B cell (primary cell): ENCODE results near the gene TFF2. TPM values are rescaled to one million over a fixed set of nuclear protein-coding genes. Genes with fewer than 3 reads are reported as not detected.

Experiments
- ATAC-seq: fragments of 200-7000 bp; cut with Tn5 transposase; one replicate; pipeline ENCODE4 v1.10.0; 2021; ENCODE audit warnings: low read depth, mild to moderate bottlenecking, moderate number of reproducible peaks, moderate library complexity
- CTCF ChIA-PET: fragments of 350-600 bp; sonication (Branson Sonifier 250); formaldehyde crosslinking; loops from one replicate; lab custom pipeline; 2021; ENCODE audit warnings: antibody characterized with exemption, inconsistent platforms; lab: Charles Lee
- POLR2A ChIA-PET: fragments of 350-600 bp; sonication (Branson Sonifier 250); formaldehyde crosslinking; loops from one replicate; lab custom pipeline; 2021; ENCODE audit warnings: antibody characterized with exemption; lab: Charles Lee
- DNase-seq: peaks from one replicate; pipeline ENCODE4 v3.0.0; 2013
- H2AFZ ChIP-seq: 2 replicates; pipeline ENCODE4 v1.6.1; 2012; ENCODE audit warnings: mild to moderate bottlenecking, low read depth, low read length; ENCODE audit not compliant: insufficient read depth, poor library complexity, severe bottlenecking
- H3K27ac ChIP-seq, 2 donors: 1 replicate in 1 of 2; 2 replicates in 1 of 2; pipeline ENCODE4 v1.5.1; 2012 to 2013; ENCODE audit warnings: low read length in 2 of 2, mild to moderate bottlenecking in 2 of 2, moderate library complexity in 1 of 2
- H3K27me3 ChIP-seq, 4 experiments: fragments of 200-600 bp in 1 of 4; sonication (generic) in 1 of 4; replicated peaks in 1 of 4; 1 replicate in 2 of 4; 2 replicates in 2 of 4; pipeline versions ENCODE4 v1.6.1 to v1.7.0; 2013 to 2016; ENCODE audit warnings: low read length in 3 of 4, mild to moderate bottlenecking in 2 of 4, mixed read lengths in 1 of 4, moderate library complexity in 1 of 4; ENCODE audit not compliant: insufficient read depth in 4 of 4, control insufficient read depth in 3 of 4; ENCODE audit errors: control extremely low read depth in 1 of 4
- H3K36me3 ChIP-seq, 2 experiments: replicated peaks in 1 of 2; 1 replicate in 1 of 2; 2 replicates in 1 of 2; pipeline versions ENCODE4 v1.6.1 to v1.7.1; 2013; ENCODE audit warnings: low read length in 1 of 2; ENCODE audit not compliant: insufficient read depth in 2 of 2, control insufficient read depth in 1 of 2; ENCODE audit errors: control extremely low read depth in 1 of 2, extremely low read depth in 1 of 2
- H3K4me1 ChIP-seq, 2 donors: fragments of 200-600 bp in 1 of 2; sonication (generic) in 1 of 2; 1 replicate in 1 of 2; 2 replicates in 1 of 2; pipeline versions ENCODE4 v1.5.1 to v1.6.1; 2013 to 2017; ENCODE audit warnings: low read length in 2 of 2; ENCODE audit not compliant: control insufficient read depth in 2 of 2, insufficient read depth in 2 of 2
- H3K4me2 ChIP-seq: replicated peaks from 2 replicates; pipeline ENCODE3; 2012; ENCODE audit warnings: mild to moderate bottlenecking, low read depth, low read length; ENCODE audit not compliant: poor library complexity, severe bottlenecking
- H3K4me3 ChIP-seq, 5 experiments: fragments of 200-600 bp in 1 of 5; sonication (generic) in 1 of 5; 1 replicate in 3 of 5; 2 replicates in 2 of 5; pipeline versions ENCODE4 v1.5.1 to v1.7.0; 2011 to 2016; ENCODE audit warnings: low read length in 4 of 5, mild to moderate bottlenecking in 4 of 5, low read depth in 2 of 5, control low read depth in 1 of 5, moderate library complexity in 1 of 5; ENCODE audit not compliant: insufficient read depth in 1 of 5; ENCODE audit errors: control extremely low read depth in 1 of 5, extremely low read depth in 1 of 5
- H3K79me2 ChIP-seq: fragments of 200-600 bp; sonication (generic); one replicate; pipeline ENCODE4 v1.6.0; 2016; ENCODE audit warnings: low read length; ENCODE audit not compliant: control insufficient read depth, insufficient read depth
- H3K9ac ChIP-seq: fragments of 200-600 bp; sonication (generic); 2 replicates; pipeline ENCODE4 v1.6.1; 2017; ENCODE audit warnings: mild to moderate bottlenecking, low read length, moderate library complexity
- H3K9me3 ChIP-seq, 3 donors: one replicate each; pipeline versions ENCODE4 v1.6.1 to v1.7.1; 2013; ENCODE audit warnings: low read length in 2 of 3; ENCODE audit not compliant: control insufficient read depth in 2 of 3, insufficient read depth in 1 of 3; ENCODE audit errors: control extremely low read depth in 1 of 3
- H4K20me1 ChIP-seq: 2 replicates; pipeline ENCODE4 v1.6.0; 2012; ENCODE audit warnings: mild to moderate bottlenecking, low read length; ENCODE audit not compliant: insufficient read depth, control insufficient read depth, poor library complexity, severe bottlenecking
- H3K27ac Mint-ChIP-seq: one replicate; pipeline ENCODE4 v1.8.0; 2021; ENCODE audit warnings: mixed read lengths
- H3K27me3 Mint-ChIP-seq: one replicate; pipeline ENCODE4 v1.8.0; 2021; ENCODE audit warnings: mixed read lengths
- H3K4me1 Mint-ChIP-seq: one replicate; pipeline ENCODE4 v1.8.0; 2021; ENCODE audit warnings: mixed read lengths
- H3K4me3 Mint-ChIP-seq: one replicate; pipeline ENCODE4 v1.8.0; 2021; ENCODE audit warnings: mixed read lengths
- H3K9me3 Mint-ChIP-seq: one replicate; pipeline ENCODE4 v1.8.0; 2022; ENCODE audit warnings: mixed read lengths; ENCODE audit not compliant: insufficient read depth
- CTCF ChIP-seq: fragments of 200-600 bp; IDR thresholded peaks from one replicate; pipeline ENCODE4 v1.8.0; 2022; ENCODE audit warnings: antibody characterized with exemption, mild to moderate bottlenecking
- EZH2 ChIP-seq: IDR thresholded peaks from 2 replicates; pipeline ENCODE4 v1.6.1; 2012; ENCODE audit warnings: borderline replicate concordance, low read depth, mild to moderate bottlenecking, moderate library complexity, low read length; ENCODE audit not compliant: insufficient read depth, poor library complexity, severe bottlenecking
- WGBS: methylation state at CpG from one replicate; pipeline ENCODE4 v1.1.5; 2013; ENCODE audit warnings: missing lambda C conversion rate; ENCODE audit not compliant: insufficient coverage; 5-methylcytosine and 5-hydroxymethylcytosine counted together
- intact Hi-C: fragments of 100-400 bp; cut with micrococcal nuclease; formaldehyde crosslinking; loops from one replicate; pipeline ENCODE4 v1.10.0; 2022
- polyA plus RNA-seq: library from polyadenylated mRNA; depleted of rRNA; stranded (reverse); fragments of >200 nt; gene quantifications from 2 replicates; pipeline ENCODE4 v1.2.3, GENCODE V29; 2012
- total RNA-seq, 2 donors: library from RNA; stranded (reverse); fragments of 120-200 nt in 1 of 2; gene quantifications; 1 replicate in 1 of 2; 2 replicates in 1 of 2; pipeline versions ENCODE4 v1.2.3 to v1.2.4, GENCODE V29; 2013 to 2022

The TFF2 gene
- total and polyA plus RNA-seq, 2 donors (not counting 1 experiment from before 2014, with no cell fraction given): not detected

GRCh38 chr21:42298657-42299056 is 52.1 kb downstream of the TFF2 start:
- no peak overlapping the region for H3K4me3 ChIP-seq
- H3K27ac ChIP-seq: no peak overlapping the region
- H3K4me1 ChIP-seq: no peaks in the 10 kb centered on the region
- Mint-ChIP-seq H3K27ac (no peak overlapping the region), H3K9me3 (no peaks in the 10 kb centered on the region), H3K4me1 (peaks cover 4% of the 10 kb centered on the region), H3K27me3 (no peaks in the 10 kb centered on the region), H3K4me3 (no peak overlapping the region)
- H3K9me3 ChIP-seq: no peaks in the 10 kb centered on the region
- H2AFZ ChIP-seq: no peak overlapping the region
- WGBS: 95% methylated on average over 4 of the region's 5 CpGs
- peaks cover 0 to 26% of the 10 kb centered on the region in 2 experiments for H3K36me3 ChIP-seq
- H3K4me2 ChIP-seq: no peak overlapping the region
- no peaks in the 10 kb centered on the region for H4K20me1 ChIP-seq
- no peaks in the 10 kb centered on the region for H3K27me3 ChIP-seq
- ChIA-PET POLR2A (no interaction called here), CTCF (interaction anchor here (1.4 kb wide), 1 partner anchor 39 kb away, joined by 4 read pairs; no protein-coding TSS in a partner anchor)
- no peak overlapping the region for H3K9ac ChIP-seq
- ATAC-seq: no peak
- intact Hi-C loops: no loop called here
- no peak for TF ChIP-seq CTCF
- TF ChIP-seq EZH2: no peak
- no peak for DNase-seq
- H3K79me2 ChIP-seq: no peaks in the 10 kb centered on the region

GRCh38 chr21:42298237-42298636 is 52.6 kb downstream of the TFF2 start:
- ATAC-seq: no peak
- Mint-ChIP-seq H3K4me1 (peaks cover 2% of the 10 kb centered on the region), H3K27ac (no peak overlapping the region), H3K4me3 (no peak overlapping the region), H3K27me3 (no peaks in the 10 kb centered on the region), H3K9me3 (no peaks in the 10 kb centered on the region)
- H2AFZ ChIP-seq: no peak overlapping the region
- no peak overlapping the region for H3K9ac ChIP-seq
- H3K36me3 ChIP-seq: peaks cover 0 to 30% of the 10 kb centered on the region in 2 experiments
- H3K4me2 ChIP-seq: no peak overlapping the region
- TF ChIP-seq EZH2 (no peak), CTCF (no peak)
- no peak overlapping the region for H3K4me3 ChIP-seq
- H4K20me1 ChIP-seq: no peaks in the 10 kb centered on the region
- no peaks in the 10 kb centered on the region for H3K27me3 ChIP-seq
- H3K9me3 ChIP-seq: no peaks in the 10 kb centered on the region
- 86% methylated on average over 6 of the region's 6 CpGs for WGBS
- intact Hi-C loops: no loop called here
- no peaks in the 10 kb centered on the region for H3K4me1 ChIP-seq
- no peaks in the 10 kb centered on the region for H3K79me2 ChIP-seq
- no peak overlapping the region for H3K27ac ChIP-seq
- ChIA-PET POLR2A (no interaction called here), CTCF (interaction anchor here (0.6 to 1.4 kb wide), 3 partner anchors 11 to 326 kb away, joined by 3 to 4 read pairs (median 4); no protein-coding TSS in a partner anchor)
- no peak for DNase-seq
